IMR-90 (cell line): ENCODE data around the gene CFAP300. TPM values are rescaled to one million over a fixed set of nuclear protein-coding genes. Genes with fewer than 3 reads are reported as not detected.

Experiments
- ATAC-seq: fragments of 200-7000 bp; cut with Tn5 transposase; 2 replicates; pipeline ENCODE4 v1.9.1; 2020; ENCODE audit warnings: low read depth, mild to moderate bottlenecking, moderate library complexity
- BruUV-seq: library from RNA; stranded (reverse); fragments of 400-500 nt; replicated peaks from 2 replicates; lab custom pipeline; 2021; lab: Mats Ljungman, UMichigan
- CTCF ChIA-PET: fragments of 300-600 bp; formaldehyde crosslinking; extraction: SDS; loops from one replicate; lab custom pipeline; 2021; ENCODE audit warnings: antibody characterized with exemption; lab: Yijun Ruan, JAX
- POLR2A ChIA-PET: fragments of 300-600 bp; sonication (Branson Sonifier 250); formaldehyde crosslinking; loops from one replicate; lab custom pipeline; 2022; ENCODE audit warnings: antibody characterized with exemption; ENCODE audit not compliant: unreplicated experiment; lab: Charles Lee
- DNase-seq: peaks from one replicate; pipeline ENCODE4 v3.0.0; 2013
- H2AFZ ChIP-seq: replicated peaks from 2 replicates; pipeline ENCODE3; 2013; ENCODE audit warnings: low read length, mild to moderate bottlenecking; ENCODE audit not compliant: poor library complexity
- H2AK5ac ChIP-seq: 2 replicates; pipeline ENCODE4 v1.6.1; 2013; ENCODE audit warnings: low read depth, low read length, inconsistent platforms
- H2AK9ac ChIP-seq: replicated peaks from 2 replicates; pipeline ENCODE3; 2013; ENCODE audit warnings: mild to moderate bottlenecking, low read depth, low read length, moderate library complexity; ENCODE audit not compliant: poor library complexity
- H2BK120ac ChIP-seq: 2 replicates; pipeline ENCODE4 v1.6.1; 2013; ENCODE audit warnings: low read depth, low read length, inconsistent platforms
- H2BK15ac ChIP-seq: 3 replicates; pipeline ENCODE4 v1.6.1; 2013; ENCODE audit warnings: low read depth, low read length, inconsistent platforms
- H2BK20ac ChIP-seq: 2 replicates; pipeline ENCODE4 v1.6.1; 2013; ENCODE audit warnings: low read depth, mild to moderate bottlenecking, inconsistent platforms, low read length, moderate library complexity
- H2BK5ac ChIP-seq: 2 replicates; pipeline ENCODE4 v1.6.1; 2013; ENCODE audit warnings: mild to moderate bottlenecking, low read depth, low read length, inconsistent platforms; ENCODE audit not compliant: poor library complexity, severe bottlenecking
- H3K14ac ChIP-seq: replicated peaks from 2 replicates; pipeline ENCODE4 v1.6.1; 2013; ENCODE audit warnings: low read depth, low read length, inconsistent platforms
- H3K18ac ChIP-seq: 2 replicates; pipeline ENCODE4 v1.6.1; 2013; ENCODE audit warnings: low read depth, low read length, control low read depth
- H3K23ac ChIP-seq: 2 replicates; pipeline ENCODE4 v1.6.1; 2013; ENCODE audit warnings: low read depth, low read length, inconsistent platforms
- H3K27ac ChIP-seq: 2 replicates; pipeline ENCODE4 v1.5.1; 2013; ENCODE audit warnings: mild to moderate bottlenecking, control low read depth, low read length; ENCODE audit not compliant: insufficient read depth
- H3K27me3 ChIP-seq: 2 replicates; pipeline ENCODE4 v1.6.1; 2013; ENCODE audit warnings: low read length; ENCODE audit not compliant: control insufficient read depth, insufficient read depth
- H3K36me3 ChIP-seq: 2 replicates; pipeline ENCODE4 v1.6.1; 2013; ENCODE audit warnings: low read length, mixed read lengths; ENCODE audit not compliant: control insufficient read depth, insufficient read depth
- H3K4ac ChIP-seq: 2 replicates; pipeline ENCODE4 v1.6.1; 2013; ENCODE audit warnings: low read depth, low read length, inconsistent platforms
- H3K4me1 ChIP-seq: 2 replicates; pipeline ENCODE4 v1.6.1; 2013; ENCODE audit warnings: low read length, mixed read lengths; ENCODE audit not compliant: control insufficient read depth, insufficient read depth
- H3K4me2 ChIP-seq: 2 replicates; pipeline ENCODE4 v1.6.1; 2013; ENCODE audit warnings: low read depth, mild to moderate bottlenecking, control low read depth, low read length, moderate library complexity
- H3K4me3 ChIP-seq: 2 replicates; pipeline ENCODE4 v1.5.1; 2013; ENCODE audit warnings: low read depth, mild to moderate bottlenecking, control low read depth, low read length, moderate library complexity; ENCODE audit not compliant: insufficient read depth
- H3K56ac ChIP-seq: 2 replicates; pipeline ENCODE4 v1.6.1; 2013; ENCODE audit warnings: low read length, inconsistent platforms; ENCODE audit not compliant: insufficient read depth; ENCODE audit errors: extremely low read depth
- H3K79me1 ChIP-seq, 2 experiments: 2 replicates each; pipeline ENCODE4 v1.6.1; 2013; ENCODE audit warnings: low read length in 2 of 2, inconsistent platforms in 1 of 2, low read depth in 1 of 2
- H3K9ac ChIP-seq: 2 replicates; pipeline ENCODE4 v1.6.1; 2013; ENCODE audit warnings: low read depth, low read length, control low read depth
- H3K9me1 ChIP-seq: 2 replicates; pipeline ENCODE4 v1.6.1; 2013; ENCODE audit warnings: low read length, inconsistent platforms; ENCODE audit not compliant: insufficient read depth
- H3K9me3 ChIP-seq: 2 replicates; pipeline ENCODE4 v1.6.1; 2013; ENCODE audit warnings: low read length; ENCODE audit not compliant: control insufficient read depth, insufficient read depth
- H4K20me1 ChIP-seq: 2 replicates; pipeline ENCODE4 v1.6.1; 2013; ENCODE audit warnings: low read length, inconsistent platforms; ENCODE audit not compliant: insufficient read depth
- H4K5ac ChIP-seq: 2 replicates; pipeline ENCODE4 v1.6.1; 2013; ENCODE audit warnings: mild to moderate bottlenecking, low read depth, low read length, control low read depth
- H4K8ac ChIP-seq, 2 experiments: 2 replicates each; pipeline ENCODE4 v1.6.1; 2013; ENCODE audit warnings: low read depth in 2 of 2, low read length in 2 of 2, control low read depth in 1 of 2, inconsistent platforms in 1 of 2
- H4K91ac ChIP-seq: 2 replicates; pipeline ENCODE4 v1.6.1; 2013; ENCODE audit warnings: low read depth, low read length, inconsistent platforms; ENCODE audit not compliant: insufficient read depth
- CEBPB ChIP-seq: IDR thresholded peaks from 2 replicates; pipeline ENCODE4 v1.6.1; 2012; ENCODE audit warnings: low read depth, low read length, improper control_type of control experiment
- CHD1 ChIP-seq: IDR thresholded peaks from 2 replicates; pipeline ENCODE4 v1.6.1; 2012; ENCODE audit warnings: low read depth, low read length, improper control_type of control experiment
- NFE2L2 ChIP-seq: fragments of 150-350 bp; IDR thresholded peaks from 2 replicates; pipeline ENCODE4 v1.6.1; 2016; ENCODE audit warnings: low read depth, mild to moderate bottlenecking, low read length
- POLR2A ChIP-seq: IDR thresholded peaks from 2 replicates; pipeline ENCODE4 v1.6.1; 2012; ENCODE audit warnings: mild to moderate bottlenecking, low read depth, low read length
- RCOR1 ChIP-seq: IDR thresholded peaks from 2 replicates; pipeline ENCODE4 v1.6.1; 2012; ENCODE audit warnings: mild to moderate bottlenecking, low read length, improper control_type of control experiment; ENCODE audit not compliant: insufficient replicate concordance
- WGBS, 2 experiments: methylation state at CpG; one replicate each; pipeline versions ENCODE4 v1.1.5 to v1.1.7; 2013; ENCODE audit warnings: missing lambda C conversion rate in 2 of 2; ENCODE audit not compliant: insufficient read length in 1 of 2; ENCODE audit errors: extremely low coverage in 2 of 2; 5-methylcytosine and 5-hydroxymethylcytosine counted together
- dilution Hi-C: fragments of 300-500 bp; cut with HindIII; formaldehyde crosslinking; loops from one replicate; pipeline ENCODE4 v1.14.3; 2018; ENCODE audit warnings: low sequenced_read_pairs; ENCODE audit not compliant: unreplicated experiment
- in situ Hi-C: fragments of 300-500 bp; cut with MboI; formaldehyde crosslinking; loops from 3 replicates; pipeline ENCODE4 v1.14.3; 2019; ENCODE audit warnings: low sequenced_read_pairs, inconsistent platforms, mixed read lengths
- intact Hi-C: fragments of 100-400 bp; cut with micrococcal nuclease; formaldehyde crosslinking; loops from 2 replicates; pipeline ENCODE4 v1.10.0; 2022
- polyA plus RNA-seq, 3 experiments: library from polyadenylated mRNA; depleted of rRNA; stranded (reverse); fragments of >200 nt; gene quantifications; 2 replicates each; pipeline ENCODE4 v1.2.3, GENCODE V29; 2012; ENCODE audit warnings: low replicate concordance in 1 of 3
- total RNA-seq: library from RNA; depleted of rRNA; stranded (reverse); fragments of >200 nt; gene quantifications from 2 replicates; pipeline ENCODE4 v1.2.3, GENCODE V29; 2012
- TF ChIP-seq, protein P1 (sequence below): fragments of 150-350 bp; IDR thresholded peaks from 2 replicates; pipeline ENCODE4 v1.6.1; 2016; ENCODE audit warnings: low read depth, mild to moderate bottlenecking, low read length, moderate library complexity, borderline replicate concordance

The CFAP300 gene
- total and polyA plus RNA-seq, 2 of the 4 experiments (the other 2 are of a cell fraction) = 0.90 to 1.8 TPM

DNA sequence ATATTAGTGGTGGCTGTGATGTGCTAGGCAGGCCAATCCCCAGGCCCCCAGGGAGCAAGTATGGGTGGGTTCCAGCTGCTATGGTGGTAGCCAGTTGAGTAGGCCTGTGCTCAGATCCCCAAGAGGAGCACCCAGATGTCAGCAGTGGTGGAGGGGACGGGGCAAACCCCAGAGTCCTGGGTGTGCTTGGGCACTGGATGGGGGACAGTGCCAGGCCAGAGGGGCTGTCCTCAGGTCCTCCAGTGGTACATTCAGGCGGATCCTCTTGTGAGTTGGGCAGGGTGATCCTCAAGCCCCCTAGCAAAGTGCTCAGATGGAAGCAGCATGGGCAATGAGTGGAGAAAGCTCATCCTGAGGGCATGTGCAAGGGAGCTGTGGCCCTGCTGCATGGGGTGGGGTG is 26.0 kb downstream of the CFAP300 start:
- ATAC-seq = no peak
- in situ Hi-C loops = no loop called here

More for the DNA sequence above, 26.0 kb downstream of the CFAP300 start:
- Histone ChIP-seq H2AFZ (no peak overlapping the region), H2AK9ac (no peak overlapping the region), H3K36me3 (no peaks in the 10 kb centered on the region), H3K4me2 (no peak overlapping the region), H3K14ac (no peak overlapping the region), H3K79me1 (no peaks in the 10 kb centered on the region), H4K8ac (no peak overlapping the region), H3K9me3 (peaks cover 7% of the 10 kb centered on the region), H3K18ac (no peak overlapping the region), H4K20me1 (no peaks in the 10 kb centered on the region), H2BK120ac (no peak overlapping the region), H3K23ac (no peak overlapping the region), H3K56ac (no peak overlapping the region), H2BK5ac (no peak overlapping the region), H3K4me1 (no peaks in the 10 kb centered on the region), H3K27ac (no peak overlapping the region), H3K4me3 (no peak overlapping the region), H4K91ac (no peak overlapping the region), H3K27me3 (no peaks in the 10 kb centered on the region), H2BK15ac (no peak overlapping the region), H2AK5ac (no peak overlapping the region), H3K4ac (no peak overlapping the region), H2BK20ac (no peak overlapping the region), H3K9me1 (no peaks in the 10 kb centered on the region), H3K9ac (no peak overlapping the region), H4K5ac (no peak overlapping the region)
- CTCF ChIA-PET = no interaction called here
- BruUV-seq = no TSS peak
- no peak for DNase-seq
- intact Hi-C loops (no loop called here), dilution Hi-C loops (no loop called here)
- no peak for TF ChIP-seq POLR2A
- no peak for TF ChIP-seq RCOR1
- TF ChIP-seq, protein P1, sequence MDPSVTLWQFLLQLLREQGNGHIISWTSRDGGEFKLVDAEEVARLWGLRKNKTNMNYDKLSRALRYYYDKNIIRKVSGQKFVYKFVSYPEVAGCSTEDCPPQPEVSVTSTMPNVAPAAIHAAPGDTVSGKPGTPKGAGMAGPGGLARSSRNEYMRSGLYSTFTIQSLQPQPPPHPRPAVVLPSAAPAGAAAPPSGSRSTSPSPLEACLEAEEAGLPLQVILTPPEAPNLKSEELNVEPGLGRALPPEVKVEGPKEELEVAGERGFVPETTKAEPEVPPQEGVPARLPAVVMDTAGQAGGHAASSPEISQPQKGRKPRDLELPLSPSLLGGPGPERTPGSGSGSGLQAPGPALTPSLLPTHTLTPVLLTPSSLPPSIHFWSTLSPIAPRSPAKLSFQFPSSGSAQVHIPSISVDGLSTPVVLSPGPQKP = no peak
- TF ChIP-seq NFE2L2 = no peak
- no peak for TF ChIP-seq CHD1
- TF ChIP-seq CEBPB = no peak
- POLR2A ChIA-PET = no interaction called here
- WGBS, 2 experiments = 83% methylated on average over 2 of the region's 2 CpGs; no CpG with 5 or more reads in 1 of the 2 experiments
